Measurements from ENCODE around the gene CACNA1E.

GRCh38 chr1:181767001-181767708, 283.8 kb downstream of the CACNA1E start:
- TF ChIP-seq CTCF (IDR thresholded peaks at IDR 0.05), result no peak
- TF ChIP-seq POLR2A (IDR thresholded peaks at IDR 0.05), result no peak
